GM18517 (cell line): ENCODE measurements around the gene SDK2.

Source experiments
- ATAC-seq: cut with Tn5 transposase; IDR thresholded peaks from one replicate; pipeline ENCODE4 v1.9.1; 2021; ENCODE audit warnings: mild to moderate bottlenecking, moderate library complexity; ENCODE audit not compliant: unreplicated experiment

SDK2 gene

DNA sequence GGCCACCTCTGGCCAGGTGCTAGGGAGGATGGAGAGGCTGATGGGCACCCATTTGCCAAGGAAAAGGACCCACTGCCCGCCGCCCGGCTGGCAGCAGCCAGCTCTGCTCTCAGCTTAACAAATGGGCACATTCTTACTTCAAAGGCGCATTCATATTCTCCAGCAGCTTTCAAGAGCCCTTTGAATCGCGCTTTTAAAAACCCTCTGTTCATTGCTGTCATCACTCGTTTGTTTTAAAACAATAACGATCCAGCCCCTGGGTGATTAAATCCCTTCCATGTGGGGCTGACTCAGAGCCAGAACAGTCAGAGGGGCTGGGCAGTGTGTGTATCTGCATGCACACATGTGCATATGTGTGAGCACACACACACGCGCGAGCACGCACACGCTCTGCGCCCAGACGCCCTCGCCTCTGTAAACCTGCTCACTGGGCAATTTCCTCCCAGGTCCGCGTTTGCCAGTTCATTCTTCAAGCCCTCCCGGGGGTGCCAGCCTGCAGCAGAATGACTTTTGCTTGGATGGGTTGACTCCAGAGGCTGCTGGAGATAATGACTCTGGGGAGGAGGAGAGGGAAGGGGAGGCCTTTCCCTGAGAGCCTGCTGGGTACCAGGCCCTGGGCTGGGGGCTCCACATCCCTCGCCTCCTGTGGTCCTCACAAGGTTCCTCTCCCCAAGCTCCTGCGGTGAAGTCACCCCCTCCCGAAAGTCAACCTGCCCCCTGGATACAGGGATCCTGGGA, 133.1 kb downstream of the SDK2 start:
- no peak for ATAC-seq

DNA sequence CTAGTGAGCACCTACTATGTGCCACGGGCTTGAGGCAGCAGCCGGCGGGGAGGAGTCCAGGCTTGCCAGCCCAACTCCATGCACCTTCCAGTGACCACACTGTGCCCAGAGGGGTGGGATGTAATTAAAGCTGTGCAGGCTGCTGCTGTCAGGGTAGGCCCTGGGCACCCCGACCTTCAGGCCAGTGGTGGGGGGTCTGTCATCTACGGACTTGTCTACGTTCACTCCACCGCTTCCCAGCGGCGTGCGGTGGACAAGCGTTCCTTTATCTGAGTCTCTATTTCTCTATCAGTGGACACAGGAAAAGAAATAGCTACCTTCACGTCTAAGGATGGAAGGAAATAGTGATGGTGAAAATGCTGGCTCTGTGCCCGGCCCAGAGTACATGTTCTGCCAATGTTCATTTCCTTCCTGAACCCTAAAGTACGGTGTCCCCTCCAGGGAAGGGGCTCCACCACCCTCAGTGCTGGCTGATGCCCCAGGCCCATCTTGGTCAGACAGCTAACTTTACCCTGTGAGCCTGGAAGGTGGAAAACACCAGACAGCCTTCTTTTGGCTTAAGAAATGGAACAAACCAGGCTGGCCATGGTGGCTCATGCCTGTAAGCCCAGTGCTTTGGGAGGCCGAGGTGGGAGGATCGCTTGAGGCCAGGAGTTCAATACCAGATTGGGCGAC, 135.2 kb downstream of the SDK2 start:
- no peak for ATAC-seq

DNA sequence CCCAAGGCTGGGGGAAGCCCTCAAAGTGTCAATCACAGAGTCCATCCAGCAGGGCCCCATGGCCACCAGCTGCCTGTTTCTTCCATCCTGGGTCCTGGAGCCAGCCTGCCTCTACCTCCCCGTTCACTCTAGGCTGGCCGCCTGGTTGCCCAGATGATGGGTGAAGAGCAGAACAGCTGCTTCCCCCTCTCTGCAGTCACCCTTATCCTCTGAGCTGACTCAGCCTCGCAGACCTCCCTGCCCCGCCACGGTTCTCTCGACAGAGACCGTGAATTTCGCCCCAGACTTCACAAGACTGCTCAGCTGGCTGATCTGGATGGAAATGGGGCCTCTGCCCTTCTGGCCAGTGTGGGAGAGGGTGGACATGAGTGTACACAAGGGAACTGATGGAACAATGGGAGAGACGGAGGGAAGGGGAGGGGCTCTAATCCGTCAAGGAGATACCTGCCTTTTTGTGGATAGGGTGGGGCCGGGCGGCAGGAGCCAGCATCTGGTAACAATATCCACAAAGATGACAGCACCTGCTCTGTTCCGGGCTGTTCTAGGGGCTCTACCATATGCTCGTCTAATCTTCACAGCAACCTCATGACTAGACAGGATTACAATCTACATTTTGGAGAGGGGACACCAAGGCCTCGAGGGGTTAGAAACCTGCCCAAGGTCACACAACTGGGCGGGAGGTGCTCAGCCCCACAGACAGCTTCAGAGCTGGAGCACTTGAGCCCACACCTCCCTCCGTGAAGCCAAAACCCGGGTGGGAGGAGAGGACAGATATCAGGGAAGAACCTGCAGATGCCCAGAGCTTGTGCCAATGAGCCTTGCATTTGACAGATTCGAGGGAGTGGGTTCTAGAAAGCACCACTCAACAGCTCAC, 136.0 kb downstream of the SDK2 start:
- ATAC-seq: no peak

DNA sequence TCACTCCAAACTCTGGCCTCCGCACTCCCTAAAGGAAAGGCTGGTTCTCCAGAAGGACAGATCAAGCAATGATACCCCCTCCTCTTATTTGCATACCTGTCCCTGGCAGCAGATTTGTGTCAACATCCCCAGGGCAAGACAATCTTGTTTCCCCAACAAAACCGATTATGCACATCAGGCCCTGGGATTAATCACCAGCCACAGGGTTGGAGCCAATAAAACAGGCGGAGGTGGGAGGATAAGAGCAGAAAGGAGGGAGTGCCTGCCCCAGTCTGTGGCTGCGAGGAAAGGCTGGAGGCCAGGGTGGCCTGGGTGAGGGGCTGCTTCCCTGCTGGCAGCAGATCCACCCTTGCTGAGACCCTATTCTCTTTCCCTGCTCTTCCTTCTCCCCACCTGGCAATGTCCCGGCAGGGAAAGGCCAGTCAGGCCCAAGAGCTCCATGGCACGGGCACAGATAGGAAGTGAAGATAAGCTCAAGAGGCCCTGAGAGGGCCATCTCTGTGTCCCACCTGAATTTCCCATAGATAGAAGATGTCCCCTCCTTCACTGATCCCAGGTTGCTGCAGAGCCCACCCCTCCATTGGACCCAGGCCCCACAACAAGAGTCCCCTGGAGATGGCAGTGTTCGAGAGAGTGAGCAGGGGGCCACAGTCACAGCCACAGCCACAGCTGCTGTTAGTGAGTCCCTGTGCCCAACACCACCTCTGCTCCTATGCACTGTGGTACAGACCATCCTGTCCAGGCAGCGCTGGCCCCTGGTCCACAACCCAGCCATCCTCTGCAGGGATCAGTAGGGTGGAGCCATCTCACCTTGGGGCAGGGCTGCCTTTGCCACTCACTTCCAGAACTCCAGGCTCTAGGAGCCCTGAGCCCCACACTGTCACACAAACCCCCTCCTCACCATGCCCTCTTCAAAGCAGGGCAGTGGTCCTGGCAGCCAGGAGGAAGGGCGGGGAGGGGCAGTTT, 137.5 kb downstream of the SDK2 start:
- ATAC-seq: no peak

DNA sequence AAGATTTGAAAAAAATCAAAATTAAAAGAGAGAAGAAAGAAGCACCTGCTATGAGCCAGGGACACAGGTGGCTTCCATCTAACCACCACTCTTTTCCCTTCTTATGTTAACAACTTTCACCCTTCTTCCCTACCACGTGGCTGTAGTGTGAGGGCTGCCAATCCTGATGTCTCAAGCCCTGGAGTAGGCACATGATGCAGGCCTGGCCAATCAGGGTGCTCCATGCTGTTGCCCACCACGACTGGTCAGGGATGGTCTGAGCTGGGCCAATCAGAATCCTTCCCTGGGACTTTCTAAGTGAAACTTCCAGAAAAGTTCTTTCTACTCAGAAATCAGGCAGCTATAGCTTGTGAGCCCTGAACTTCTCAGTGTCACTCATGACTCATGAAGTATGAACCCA, 140.7 kb downstream of the SDK2 start:
- no peak for ATAC-seq

DNA sequence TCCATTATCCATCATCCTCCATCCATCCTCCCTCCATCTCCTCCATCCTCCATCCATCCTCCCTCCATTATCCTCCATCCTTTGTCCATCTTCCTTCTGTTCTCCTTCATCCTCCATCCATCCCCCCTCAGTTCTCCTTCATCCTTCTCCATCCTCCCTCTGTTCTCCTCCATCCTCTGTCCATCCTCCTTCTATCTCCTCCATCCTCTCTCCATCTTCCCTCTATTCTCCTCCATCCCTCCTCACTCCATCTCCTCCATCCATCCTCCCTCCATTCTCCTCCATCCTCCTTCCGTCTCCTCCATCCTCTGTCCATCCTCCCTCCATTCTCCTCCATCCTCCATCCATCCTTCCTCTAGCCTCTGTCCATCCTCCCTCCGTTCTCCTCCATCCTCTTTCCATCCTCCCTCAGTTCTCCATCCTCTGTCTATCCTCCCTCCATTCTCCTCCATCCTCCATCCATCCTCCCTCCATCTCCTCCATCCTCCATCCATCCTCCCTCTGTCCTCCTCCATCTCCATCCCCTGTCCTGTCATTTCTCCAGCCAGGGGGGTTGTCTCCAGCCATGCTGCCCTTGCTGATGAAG, 143.7 kb downstream of the SDK2 start:
- no peak for ATAC-seq

DNA sequence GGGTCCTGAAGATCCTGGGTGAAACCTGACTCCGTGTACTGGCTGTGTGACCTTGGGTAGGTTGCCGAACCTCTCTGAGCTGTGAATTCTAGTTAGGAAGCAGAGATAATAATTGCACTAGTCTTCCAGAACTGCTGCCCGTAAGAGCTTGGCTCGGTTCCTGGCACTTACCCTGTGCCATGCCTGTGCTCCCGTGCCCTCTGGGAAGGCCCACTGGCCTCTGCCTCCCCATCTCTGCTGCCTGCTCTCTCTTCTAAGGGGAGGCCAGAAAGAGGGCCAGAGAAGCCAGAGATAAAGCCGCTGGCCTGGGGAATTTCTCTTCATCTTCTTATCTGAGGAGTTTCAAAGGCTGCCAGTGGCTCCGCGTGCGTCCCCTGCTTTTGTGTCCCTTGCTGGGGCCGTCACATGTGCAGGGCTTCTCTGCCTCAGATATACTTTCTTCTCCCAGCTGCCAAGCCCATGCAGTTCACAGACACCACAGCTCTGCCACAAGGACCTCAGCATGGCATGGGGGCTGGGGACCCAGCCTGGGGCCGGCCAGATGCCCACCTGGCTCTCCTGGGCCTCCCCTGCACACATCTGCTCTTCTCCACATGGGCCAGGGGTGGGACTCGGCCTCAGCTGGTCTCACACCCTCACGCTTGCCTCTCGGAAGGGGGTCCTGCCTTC, 145.2 kb downstream of the SDK2 start:
- no peak for ATAC-seq

DNA sequence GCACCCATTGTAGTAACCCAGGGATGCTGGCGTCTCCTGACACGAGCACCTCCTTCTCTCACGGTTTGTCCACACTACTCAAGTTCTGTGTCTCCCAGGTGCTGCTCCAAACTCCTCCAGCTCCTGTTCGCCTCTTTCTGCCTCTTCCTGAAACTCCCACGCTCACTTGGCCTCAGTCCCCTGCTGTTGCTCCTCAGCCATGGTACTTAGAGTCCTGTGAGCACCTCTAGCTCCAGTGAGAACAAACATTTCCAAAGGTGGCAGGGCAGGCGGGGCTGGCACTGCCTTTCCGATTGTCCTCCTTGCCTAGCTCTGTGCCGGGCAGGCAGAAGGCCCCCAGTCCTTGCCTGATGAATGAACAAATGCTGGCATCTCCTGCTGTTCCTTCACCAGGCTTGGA, 146.1 kb downstream of the SDK2 start:
- no peak for ATAC-seq

DNA sequence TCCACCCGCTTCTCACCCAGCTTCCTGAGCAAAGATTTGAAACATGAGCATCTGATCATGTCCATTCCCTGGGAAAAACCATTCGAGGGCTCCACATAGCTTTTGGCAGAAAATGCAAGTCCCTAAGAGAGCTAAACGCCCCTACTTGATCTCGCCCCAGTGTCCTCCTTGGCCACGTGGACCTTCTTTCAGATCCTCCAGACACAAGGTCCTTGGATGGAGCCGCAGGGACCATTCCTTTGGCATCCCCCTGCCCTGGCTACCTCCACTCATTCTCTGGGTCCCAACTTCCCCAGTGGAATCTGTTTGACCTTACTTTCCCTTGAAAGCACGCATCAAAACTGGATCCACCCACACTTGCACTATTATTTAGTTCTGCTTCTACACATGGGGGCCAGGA, 146.5 kb downstream of the SDK2 start:
- no peak for ATAC-seq

DNA sequence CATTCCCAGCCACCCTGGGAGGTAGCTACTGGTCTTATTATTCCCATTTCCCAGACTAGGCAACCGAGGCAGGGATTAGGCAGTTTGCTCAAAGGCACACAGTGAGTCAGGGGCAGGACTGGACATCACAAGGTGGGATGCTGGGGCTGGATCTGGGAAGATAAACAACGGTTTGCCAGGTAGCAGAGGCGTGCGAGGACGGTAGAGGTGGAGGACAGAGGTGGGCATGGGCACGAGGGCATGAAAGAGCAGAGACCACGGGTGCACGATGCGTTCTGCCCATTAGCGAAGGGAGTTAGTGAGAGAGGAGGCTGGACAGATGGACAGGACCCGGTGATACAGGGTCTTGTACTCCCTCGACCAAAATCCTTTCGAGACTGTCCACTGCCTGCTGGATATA, 148.0 kb downstream of the SDK2 start:
- ATAC-seq: no peak

DNA sequence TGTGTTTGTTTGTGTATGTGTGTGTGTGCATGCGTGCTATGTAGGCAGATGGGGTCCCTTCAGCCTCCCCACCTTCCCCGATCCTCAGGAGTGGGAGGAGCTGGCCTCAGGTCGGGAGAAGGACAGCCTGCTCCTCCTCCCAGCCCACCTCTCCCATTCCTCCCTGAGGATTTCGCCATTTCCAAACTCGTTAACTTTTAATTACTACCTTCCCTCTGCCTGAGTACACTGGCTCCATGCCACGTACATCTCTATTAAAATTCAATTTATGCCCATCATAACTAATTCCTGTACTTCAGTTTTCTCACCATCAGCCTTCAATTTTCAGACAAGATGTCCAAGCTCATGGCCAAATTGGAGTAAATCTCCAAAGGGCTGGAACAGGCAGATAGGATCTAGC, 148.6 kb downstream of the SDK2 start:
- ATAC-seq: no peak

DNA sequence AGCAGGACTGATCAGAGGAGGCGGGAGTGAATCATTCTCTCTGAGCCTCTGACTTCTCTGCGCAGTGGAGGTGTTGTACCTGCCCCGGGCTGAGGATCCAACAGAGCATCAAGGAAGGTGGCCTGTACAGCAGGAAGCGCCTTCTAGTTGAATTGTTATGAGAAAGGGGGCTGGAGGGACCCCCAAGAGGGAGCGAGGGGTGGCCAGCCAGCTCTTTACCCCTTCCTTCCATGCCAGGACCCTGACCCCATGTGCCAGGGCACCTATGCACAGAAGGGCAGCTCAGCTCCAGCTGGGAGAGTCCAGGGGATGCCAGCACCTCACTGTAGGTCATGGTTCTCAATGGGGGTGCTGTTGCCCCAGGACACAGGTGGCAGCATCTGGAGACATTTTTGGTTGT, 149.3 kb downstream of the SDK2 start:
- no peak for ATAC-seq

DNA sequence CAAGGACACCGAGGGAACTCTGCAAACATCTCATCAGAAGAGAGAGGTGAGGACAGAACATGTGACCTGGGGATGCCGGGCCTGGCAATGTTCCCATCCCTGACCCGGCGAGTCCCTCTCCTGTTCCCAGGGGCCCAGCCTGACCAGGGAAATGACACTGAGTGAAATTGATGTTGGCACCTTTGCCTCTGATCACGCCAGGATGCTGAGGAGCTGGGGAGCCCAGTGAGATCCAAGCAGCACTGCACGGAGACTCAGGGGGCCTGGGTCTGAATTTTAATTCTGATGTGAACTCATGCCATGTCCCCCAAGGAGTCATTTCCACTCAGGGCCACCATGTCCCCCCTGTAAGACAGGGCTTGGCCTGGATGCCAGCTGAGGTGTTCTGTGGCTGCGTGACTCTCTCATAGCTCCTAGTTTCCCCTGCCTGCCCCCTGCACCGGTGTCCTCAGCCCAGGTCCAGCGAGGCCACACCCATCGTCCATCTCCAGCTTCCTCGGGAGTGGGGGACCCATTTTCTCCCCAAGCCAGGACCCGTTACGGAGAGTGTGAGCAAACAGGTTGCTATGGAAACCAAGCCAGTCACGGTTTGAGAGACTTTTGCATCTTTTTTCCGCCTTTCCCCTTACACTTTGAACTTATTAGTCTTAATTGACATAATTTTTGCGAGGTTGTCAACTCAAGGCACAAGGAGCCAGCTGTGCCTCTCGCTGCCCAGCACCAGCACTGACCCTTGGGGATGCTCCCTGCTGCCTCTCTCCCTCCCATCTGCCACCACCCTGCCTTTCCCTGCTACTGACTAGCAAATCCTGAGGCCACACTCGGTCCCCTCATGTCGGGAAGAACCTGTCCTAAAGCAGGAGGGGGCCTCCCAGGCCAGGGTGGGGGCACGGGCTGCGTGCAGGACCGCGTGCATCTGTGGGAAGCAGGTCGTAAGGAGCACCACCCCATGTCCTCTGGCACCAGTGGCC, 150.0 kb downstream of the SDK2 start:
- no peak for ATAC-seq

DNA sequence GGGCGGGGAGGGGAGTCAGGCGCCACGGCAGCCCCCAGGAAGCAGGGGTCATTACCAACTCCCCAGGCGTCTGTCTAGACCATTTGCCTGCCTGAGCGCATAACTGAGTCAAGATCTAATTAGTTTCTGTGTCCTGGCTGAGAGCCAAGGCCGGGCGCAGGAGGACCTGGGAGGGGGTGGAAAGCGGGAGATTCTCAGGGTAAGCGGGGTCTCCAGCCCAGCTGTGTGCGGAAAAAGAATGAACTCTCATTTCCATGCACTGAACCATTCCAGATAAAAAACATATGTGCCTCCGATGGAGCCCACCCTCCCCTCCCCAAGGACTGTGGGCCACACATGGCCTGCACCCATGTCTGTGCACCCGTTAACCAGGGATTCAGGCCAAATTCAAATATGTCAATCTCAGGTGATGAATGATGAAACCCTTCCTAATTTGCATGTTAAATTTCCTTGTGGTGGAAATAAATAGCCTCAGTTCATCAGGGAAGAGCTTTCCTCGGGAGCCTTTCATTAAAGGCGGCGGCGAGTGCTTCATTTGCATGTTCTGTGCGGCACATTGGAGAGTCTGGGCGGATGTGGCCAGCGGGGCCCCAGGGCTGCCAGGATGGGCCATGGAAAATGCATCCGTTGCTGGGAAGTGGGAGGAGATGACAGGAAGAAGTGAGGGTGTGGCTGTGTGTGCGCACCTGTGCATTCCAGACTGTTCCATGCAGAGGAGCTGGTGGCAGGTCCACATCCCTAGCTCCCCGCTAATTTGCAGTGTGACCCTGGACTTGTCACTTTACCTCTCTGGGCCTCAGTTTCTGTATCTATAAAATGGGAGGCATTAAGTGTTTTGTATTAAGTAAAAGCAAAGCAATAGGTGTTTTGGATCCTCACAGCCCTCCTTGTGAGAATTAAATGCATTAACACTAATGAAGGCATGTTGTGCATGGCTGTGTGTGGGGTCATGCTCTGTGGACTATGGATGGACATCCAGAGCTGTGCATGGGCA, 151.1 kb downstream of the SDK2 start:
- no peak for ATAC-seq

DNA sequence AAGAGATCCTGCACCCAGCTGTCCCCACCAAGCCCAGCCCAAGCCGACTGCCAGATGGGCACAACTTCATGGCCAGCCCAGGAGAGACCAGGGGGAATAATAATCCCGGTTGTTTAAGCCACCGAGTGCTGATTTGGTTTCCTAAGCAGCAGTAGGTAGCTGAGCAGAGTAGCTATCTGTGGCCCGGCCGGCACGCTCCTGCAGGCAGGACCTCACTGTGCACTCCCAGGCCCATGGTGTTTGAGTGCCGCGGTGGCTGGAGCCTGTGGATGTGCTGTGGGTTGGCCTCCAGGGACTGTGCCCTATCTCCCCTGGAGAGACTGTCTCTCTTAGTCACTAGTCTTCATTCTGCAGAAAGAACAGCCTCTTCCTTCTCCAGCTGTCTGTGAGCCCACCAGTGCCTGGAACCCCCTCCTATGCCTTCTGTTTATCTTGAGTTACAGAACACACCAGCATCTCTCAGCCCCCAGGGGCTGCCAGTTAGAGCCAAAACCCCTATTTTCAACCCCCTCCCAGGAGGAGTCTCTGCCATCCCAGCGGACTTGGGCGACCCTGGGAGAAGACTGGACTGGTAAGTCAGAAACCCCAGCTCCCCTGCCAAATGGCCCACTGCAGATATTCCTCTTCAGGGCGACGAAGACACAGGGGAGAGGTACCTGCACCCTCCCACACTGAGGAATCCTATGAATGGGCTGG, 152.0 kb downstream of the SDK2 start:
- ATAC-seq: no peak

DNA sequence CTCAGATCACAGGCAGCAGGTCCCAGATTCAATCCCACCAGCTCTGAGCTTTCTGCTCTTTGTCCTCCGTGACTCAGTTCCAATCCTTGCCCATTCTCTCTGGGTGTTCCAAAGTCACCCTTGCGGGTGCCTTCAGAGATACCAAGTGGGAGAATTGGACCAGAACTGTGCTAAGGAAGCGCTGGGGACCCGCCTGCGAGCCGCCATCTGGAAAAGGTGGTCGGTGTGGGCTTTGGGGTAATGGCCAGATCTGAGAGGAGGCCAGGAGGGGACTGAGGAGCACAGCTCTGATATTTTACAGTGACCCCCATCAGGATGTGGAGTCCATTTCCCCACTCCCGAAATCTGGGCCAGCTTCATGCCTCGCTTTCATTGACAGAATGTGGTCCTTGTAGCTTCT, 152.6 kb downstream of the SDK2 start:
- no peak for ATAC-seq

DNA sequence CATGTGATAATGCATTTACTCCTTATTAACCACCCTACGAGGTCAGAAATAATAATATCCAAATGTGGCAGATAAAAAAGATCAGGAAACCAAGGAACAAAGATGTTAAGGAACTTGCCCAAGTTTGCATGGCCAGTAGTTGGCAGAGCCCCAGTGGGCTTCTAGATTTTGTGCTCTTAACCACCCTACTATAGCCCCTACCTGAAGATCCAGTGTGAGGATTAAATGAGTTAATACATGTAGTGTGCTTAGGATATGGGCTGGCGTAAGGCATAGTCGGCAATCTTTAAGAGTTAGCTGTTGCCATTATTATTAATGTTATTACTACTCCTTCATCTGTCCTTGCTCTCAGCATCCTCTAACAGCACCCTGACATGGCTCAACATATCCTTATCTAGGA, 153.4 kb downstream of the SDK2 start:
- no peak for ATAC-seq
